RPMI8226 (cell line): ENCODE data around the gene KRTAP23-1.

ENCODE experiments used
- DNase-seq: peaks from one replicate; pipeline ENCODE4 v3.0.0-alpha.2; 2015

Gene KRTAP23-1

GRCh38 chr21:30305136-30305535 lies 43.3 kb downstream of the KRTAP23-1 start:
- DNase-seq = no peak
